Keratinocyte (primary cell): Measurements from ENCODE around the gene CLEC2B. TPM values are rescaled to one million over a fixed set of nuclear protein-coding genes. Genes with fewer than 3 reads are reported as not detected.

Experiments used
- DNase-seq: peaks from one replicate; pipeline ENCODE4 v3.0.0-alpha.2; 2011; ENCODE audit warnings: low read depth, missing footprints, low spot score
- FAIRE-seq: peaks from 2 replicates; lab custom pipeline; 2011; peaks lifted over from hg19 to GRCh38; lab: Jason Lieb, UNC
- H2AFZ ChIP-seq: 2 replicates; pipeline ENCODE4 v1.6.0; 2012; ENCODE audit warnings: low read length, control low read depth, inconsistent platforms; ENCODE audit not compliant: control insufficient read depth
- H3K27ac ChIP-seq: 2 replicates; pipeline ENCODE4 v1.5.1; 2011; ENCODE audit warnings: low read length; ENCODE audit not compliant: control insufficient read depth, insufficient read depth
- H3K27me3 ChIP-seq: 3 replicates; pipeline ENCODE4 v1.6.0; 2011; ENCODE audit warnings: low read length; ENCODE audit not compliant: control insufficient read depth, insufficient read depth; ENCODE audit errors: extremely low read depth
- H3K36me3 ChIP-seq, 2 experiments: 2 replicates in 1 of 2; 3 replicates in 1 of 2; pipeline ENCODE4 v1.5.1; 2011; ENCODE audit warnings: low read length in 2 of 2, mild to moderate bottlenecking in 1 of 2; ENCODE audit not compliant: control insufficient read depth in 2 of 2, insufficient read depth in 2 of 2; ENCODE audit errors: extremely low read depth in 1 of 2
- H3K4me1 ChIP-seq: 3 replicates; pipeline ENCODE4 v1.5.1; 2011; ENCODE audit warnings: low read length; ENCODE audit not compliant: control insufficient read depth, insufficient read depth; ENCODE audit errors: extremely low read depth
- H3K4me2 ChIP-seq: 3 replicates; pipeline ENCODE4 v1.6.0; 2011; ENCODE audit warnings: low read depth, low read length; ENCODE audit not compliant: control insufficient read depth, insufficient read depth; ENCODE audit errors: extremely low read depth
- H3K4me3 ChIP-seq, 3 experiments: fragments of 200-600 bp in 1 of 3; sonication (generic) in 1 of 3; 2 replicates in 2 of 3; 3 replicates in 1 of 3; pipeline ENCODE4 v1.5.1; 2011 to 2016; ENCODE audit warnings: low read length in 3 of 3, mild to moderate bottlenecking in 3 of 3, control low read depth in 2 of 3, inconsistent platforms in 1 of 3, low read depth in 1 of 3, mixed read lengths in 1 of 3, mixed run types in 1 of 3, moderate library complexity in 1 of 3; ENCODE audit not compliant: control insufficient read depth in 2 of 3, insufficient read depth in 2 of 3; ENCODE audit errors: extremely low read depth in 1 of 3
- H3K79me2 ChIP-seq: 2 replicates; pipeline ENCODE4 v1.6.0; 2012; ENCODE audit warnings: low read length; ENCODE audit not compliant: control insufficient read depth, insufficient read depth
- H3K9ac ChIP-seq: 3 replicates; pipeline ENCODE4 v1.6.0; 2011; ENCODE audit warnings: low read length; ENCODE audit not compliant: control insufficient read depth, insufficient read depth; ENCODE audit errors: extremely low read depth
- H3K9me1 ChIP-seq: 3 replicates; pipeline ENCODE4 v1.6.0; 2011; ENCODE audit warnings: low read length; ENCODE audit not compliant: control insufficient read depth, insufficient read depth; ENCODE audit errors: extremely low read depth
- H3K9me3 ChIP-seq: 2 replicates; pipeline ENCODE4 v1.5.1; 2012; ENCODE audit warnings: low read depth, low read length; ENCODE audit not compliant: control insufficient read depth
- H4K20me1 ChIP-seq: 3 replicates; pipeline ENCODE4 v1.6.0; 2011; ENCODE audit warnings: low read length; ENCODE audit not compliant: control insufficient read depth, insufficient read depth; ENCODE audit errors: extremely low read depth
- CTCF ChIP-seq, 3 experiments: IDR thresholded peaks in 1 of 3; conservative IDR thresholded peaks in 1 of 3; optimal IDR thresholded peaks in 1 of 3; 2 replicates in 2 of 3; 3 replicates in 1 of 3; pipeline versions ENCODE3 to v1.5.1; 2011; ENCODE audit warnings: low read length in 3 of 3, mild to moderate bottlenecking in 3 of 3, moderate library complexity in 2 of 3, control low read depth in 1 of 3, inconsistent platforms in 1 of 3; ENCODE audit not compliant: insufficient read depth in 2 of 3; ENCODE audit errors: extremely low read depth in 1 of 3
- EZH2 ChIP-seq: IDR thresholded peaks from one replicate; pipeline ENCODE4 v1.6.1; 2012; ENCODE audit warnings: inconsistent platforms, mild to moderate bottlenecking, low read length, moderate library complexity
- dilution Hi-C: fragments of 300-500 bp; cut with MboI; formaldehyde crosslinking; loops from one replicate; pipeline ENCODE4 v1.7.0; 2020; ENCODE audit warnings: low sequenced_read_pairs; ENCODE audit not compliant: extremely low pct_ligation_motif_present
- polyA plus RNA-seq, 5 experiments: library from polyadenylated mRNA; depleted of rRNA in 3 of 5; stranded (reverse) in 3 of 5; stranded (forward) in 1 of 5; unstranded in 1 of 5; fragments of >200 nt; gene quantifications; 1 replicate in 1 of 5; 2 replicates in 3 of 5; 3 replicates in 1 of 5; pipeline versions ENCODE4 v1.2.1 to v1.2.3, GENCODE V29; 2011 to 2012; ENCODE audit warnings: missing spikeins in 2 of 5, low read depth in 1 of 5, low replicate concordance in 1 of 5

Gene CLEC2B
- polyA plus RNA-seq, 1 donor (not counting 4 experiments of a cell fraction or from before 2014, with no cell fraction given), result 31.3 TPM

GRCh38 chr12:9820281-9820930 lies 48.7 kb downstream of the CLEC2B start:
- DNase-seq (no peak), FAIRE-seq (no peak)
- Histone ChIP-seq H3K4me1 (no peaks in the 10 kb centered on the region), H3K27me3 (peaks cover 10% of the 10 kb centered on the region), H3K36me3 (no peaks in the 10 kb centered on the region), H3K27ac (no peak overlapping the region), H4K20me1 (no peaks in the 10 kb centered on the region), H3K9me3 (no peaks in the 10 kb centered on the region), H3K9ac (no peak overlapping the region), H2AFZ (no peak overlapping the region), H3K79me2 (no peaks in the 10 kb centered on the region), H3K9me1 (no peaks in the 10 kb centered on the region), H3K4me2 (no peak overlapping the region), H3K4me3 (no peak overlapping the region)
- dilution Hi-C loops, result no loop called here
- no peak for TF ChIP-seq EZH2
- TF ChIP-seq CTCF (optimal IDR thresholded peaks at IDR 0.05 in 1 of 3, IDR thresholded peaks at IDR 0.05 in 1 of 3, conservative IDR thresholded peaks at IDR 0.05 in 1 of 3; ENCODE audit: extremely low read depth in 1 of 3, insufficient read depth in 2 of 3, low read length in 3 of 3), result no peak

- H3K9ac ChIP-seq, result no peak overlapping the region
- peak; percentile 87 to 99 (median 98) for TF ChIP-seq CTCF (optimal IDR thresholded peaks at IDR 0.05 in 1 of 3, IDR thresholded peaks at IDR 0.05 in 1 of 3, conservative IDR thresholded peaks at IDR 0.05 in 1 of 3; ENCODE audit: extremely low read depth in 1 of 3, insufficient read depth in 2 of 3, low read length in 3 of 3)
- TF ChIP-seq EZH2, result no peak
- H3K36me3 ChIP-seq, result no peaks in the 10 kb centered on the region
- H3K79me2 ChIP-seq, result no peaks in the 10 kb centered on the region
- DNase-seq (no peak), FAIRE-seq (peak; percentile 41)
- H3K9me3 ChIP-seq, result no peaks in the 10 kb centered on the region
- H4K20me1 ChIP-seq, result no peaks in the 10 kb centered on the region
- peaks cover 10% of the 10 kb centered on the region for H3K27me3 ChIP-seq
- peak overlapping the region; percentile 3 to 48 (median 31) for H3K4me3 ChIP-seq
- dilution Hi-C loops, result no loop called here
- H2AFZ ChIP-seq, result peak overlapping the region; percentile 69
- H3K27ac ChIP-seq, result no peak overlapping the region
- no peaks in the 10 kb centered on the region for H3K9me1 ChIP-seq
- H3K4me2 ChIP-seq, result peak overlapping the region; percentile 72
- no peaks in the 10 kb centered on the region for H3K4me1 ChIP-seq
These were observed 55.0 kb downstream of the CLEC2B start for GRCh38 chr12:9813821-9814798.
